Measurements from ENCODE around the gene ALS2CL.

ALS2CL gene

GRCh38 chr3:46712191-46713049 is 18.9 kb upstream of the ALS2CL start:
- no peak overlapping the region for H2BK15ac ChIP-seq (ENCODE audit: low read depth, poor library complexity, severe bottlenecking)
- no peaks in the 10 kb centered on the region for H3K36me3 ChIP-seq (ENCODE audit: control insufficient read depth in 1 of 2, insufficient read depth in 2 of 2, low read depth in 1 of 2, low read length in 2 of 2)
- no peak overlapping the region for H2AFZ ChIP-seq (ENCODE audit: low read depth, low read length)
- H3K23ac ChIP-seq (ENCODE audit: low read length in 2 of 2), result no peak overlapping the region
- H3K9me3 ChIP-seq (ENCODE audit: control insufficient read depth, low read length), result no peaks in the 10 kb centered on the region
- no peak overlapping the region for H4K91ac ChIP-seq (ENCODE audit: low read length)
- no peak overlapping the region for H2BK5ac ChIP-seq (ENCODE audit: low read depth, low read length, poor library complexity, severe bottlenecking)
- H2BK120ac ChIP-seq (ENCODE audit: low read depth, low read length), result no peak overlapping the region
- peaks cover 10 to 42% of the 10 kb centered on the region in 2 experiments for H3K27me3 ChIP-seq (ENCODE audit: control insufficient read depth in 1 of 2, insufficient read depth in 1 of 2, low read length in 2 of 2)
- H3K4me2 ChIP-seq (ENCODE audit: low read length, poor library complexity, severe bottlenecking), result no peak overlapping the region
- no peak overlapping the region for H3K4ac ChIP-seq (ENCODE audit: low read depth in 1 of 2, low read length in 2 of 2)
- H3K4me1 ChIP-seq (ENCODE audit: control insufficient read depth, insufficient read depth, low read depth, low read length), result no peaks in the 10 kb centered on the region
- no peak overlapping the region for H3K9ac ChIP-seq (ENCODE audit: low read length)
- no peaks in the 10 kb centered on the region for H3K79me1 ChIP-seq (replicated peaks; ENCODE audit: low read length, poor library complexity, severe bottlenecking)
- H3K14ac ChIP-seq (ENCODE audit: low read length in 2 of 2), result peak overlapping the region in 1 of 2 experiments; percentile 0
- no peak overlapping the region for H3K27ac ChIP-seq (ENCODE audit: low read length, poor library complexity, severe bottlenecking)
- 91% methylated on average over 11 of the region's 13 CpGs for WGBS
- H2AK5ac ChIP-seq (ENCODE audit: low read length, severe bottlenecking), result no peak overlapping the region
- H2BK12ac ChIP-seq (ENCODE audit: low read length in 2 of 2), result no peak overlapping the region
- no peak overlapping the region for H3K18ac ChIP-seq (ENCODE audit: low read depth in 1 of 2, low read length in 2 of 2)
- H4K8ac ChIP-seq (ENCODE audit: low read length), result no peak overlapping the region
- no peak overlapping the region for H3K4me3 ChIP-seq (ENCODE audit: insufficient read depth in 1 of 2, low read depth in 1 of 2, low read length in 2 of 2)
- no peak for DNase-seq

GRCh38 chr3:46711760-46712159 is 18.3 kb upstream of the ALS2CL start:
- H3K4ac ChIP-seq (ENCODE audit: low read depth in 1 of 2, low read length in 2 of 2), result no peak overlapping the region
- no peak overlapping the region for H2BK12ac ChIP-seq (ENCODE audit: low read length in 2 of 2)
- no peak overlapping the region for H2AK5ac ChIP-seq (ENCODE audit: low read length, severe bottlenecking)
- no peak overlapping the region for H2BK120ac ChIP-seq (ENCODE audit: low read depth, low read length)
- no peak overlapping the region for H4K8ac ChIP-seq (ENCODE audit: low read length)
- no peak overlapping the region for H3K4me2 ChIP-seq (ENCODE audit: low read length, poor library complexity, severe bottlenecking)
- H2BK5ac ChIP-seq (ENCODE audit: low read depth, low read length, poor library complexity, severe bottlenecking), result no peak overlapping the region
- no peak overlapping the region for H3K23ac ChIP-seq (ENCODE audit: low read length in 2 of 2)
- H3K27ac ChIP-seq (ENCODE audit: low read length, poor library complexity, severe bottlenecking), result no peak overlapping the region
- H2BK15ac ChIP-seq (ENCODE audit: low read depth, poor library complexity, severe bottlenecking), result no peak overlapping the region
- no peak overlapping the region for H3K9ac ChIP-seq (ENCODE audit: low read length)
- H3K79me1 ChIP-seq (replicated peaks; ENCODE audit: low read length, poor library complexity, severe bottlenecking), result no peaks in the 10 kb centered on the region
- no peaks in the 10 kb centered on the region for H3K36me3 ChIP-seq (ENCODE audit: control insufficient read depth in 1 of 2, insufficient read depth in 2 of 2, low read depth in 1 of 2, low read length in 2 of 2)
- H3K18ac ChIP-seq (ENCODE audit: low read depth in 1 of 2, low read length in 2 of 2), result no peak overlapping the region
- peaks cover 16 to 38% of the 10 kb centered on the region in 2 experiments for H3K27me3 ChIP-seq (ENCODE audit: control insufficient read depth in 1 of 2, insufficient read depth in 1 of 2, low read length in 2 of 2)
- H4K91ac ChIP-seq (ENCODE audit: low read length), result no peak overlapping the region
- no peak for DNase-seq
- no peaks in the 10 kb centered on the region for H3K4me1 ChIP-seq (ENCODE audit: control insufficient read depth, insufficient read depth, low read depth, low read length)
- WGBS, result 86% methylated on average over 7 of the region's 7 CpGs
- H3K9me3 ChIP-seq (ENCODE audit: control insufficient read depth, low read length), result no peaks in the 10 kb centered on the region
- H3K4me3 ChIP-seq (ENCODE audit: insufficient read depth in 1 of 2, low read depth in 1 of 2, low read length in 2 of 2), result no peak overlapping the region
- no peak overlapping the region for H2AFZ ChIP-seq (ENCODE audit: low read depth, low read length)
- no peak overlapping the region for H3K14ac ChIP-seq (ENCODE audit: low read length in 2 of 2)

DNA sequence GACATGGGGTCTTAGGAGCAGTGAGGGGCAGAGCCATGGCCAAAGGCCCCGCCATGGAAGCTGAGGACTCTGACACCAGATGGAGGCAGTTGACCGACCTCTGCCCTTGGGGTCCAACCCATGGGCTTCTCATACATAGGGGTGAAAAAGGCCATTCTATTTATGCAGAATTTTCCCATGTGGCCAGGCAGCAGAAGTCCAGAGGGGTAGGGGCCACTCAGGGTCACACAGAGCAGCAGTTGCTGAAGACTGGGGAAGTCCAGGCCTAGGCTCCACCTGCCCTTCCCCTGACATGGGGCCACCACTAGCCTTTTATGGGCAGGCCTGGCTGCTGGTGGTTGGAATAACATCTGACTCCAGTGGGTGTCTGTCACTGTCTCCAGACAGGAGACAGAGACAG is 17.8 kb upstream of the ALS2CL start:
- H3K4me2 ChIP-seq (ENCODE audit: low read length, poor library complexity, severe bottlenecking), result no peak overlapping the region
- H2BK15ac ChIP-seq (ENCODE audit: low read depth, poor library complexity, severe bottlenecking), result no peak overlapping the region
- H3K9me3 ChIP-seq (ENCODE audit: control insufficient read depth, low read length), result no peaks in the 10 kb centered on the region
- DNase-seq, result no peak
- H3K4me1 ChIP-seq (ENCODE audit: control insufficient read depth, insufficient read depth, low read depth, low read length), result peaks cover 4% of the 10 kb centered on the region
- H2BK120ac ChIP-seq (ENCODE audit: low read depth, low read length), result no peak overlapping the region
- no peak overlapping the region for H3K14ac ChIP-seq (ENCODE audit: low read length in 2 of 2)
- no peak overlapping the region for H3K23ac ChIP-seq (ENCODE audit: low read length in 2 of 2)
- no peak overlapping the region for H3K27ac ChIP-seq (ENCODE audit: low read length, poor library complexity, severe bottlenecking)
- H3K4ac ChIP-seq (ENCODE audit: low read depth in 1 of 2, low read length in 2 of 2), result no peak overlapping the region
- no peak overlapping the region for H2AFZ ChIP-seq (ENCODE audit: low read depth, low read length)
- no peak overlapping the region for H3K9ac ChIP-seq (ENCODE audit: low read length)
- no peak overlapping the region for H3K4me3 ChIP-seq (ENCODE audit: insufficient read depth in 1 of 2, low read depth in 1 of 2, low read length in 2 of 2)
- H2AK5ac ChIP-seq (ENCODE audit: low read length, severe bottlenecking), result no peak overlapping the region
- no peaks in the 10 kb centered on the region for H3K36me3 ChIP-seq (ENCODE audit: control insufficient read depth in 1 of 2, insufficient read depth in 2 of 2, low read depth in 1 of 2, low read length in 2 of 2)
- H3K18ac ChIP-seq (ENCODE audit: low read depth in 1 of 2, low read length in 2 of 2), result no peak overlapping the region
- WGBS, result 89% methylated on average over 2 of the region's 2 CpGs
- no peak overlapping the region for H2BK12ac ChIP-seq (ENCODE audit: low read length in 2 of 2)
- peaks cover 20 to 38% of the 10 kb centered on the region in 2 experiments for H3K27me3 ChIP-seq (ENCODE audit: control insufficient read depth in 1 of 2, insufficient read depth in 1 of 2, low read length in 2 of 2)
- H2BK5ac ChIP-seq (ENCODE audit: low read depth, low read length, poor library complexity, severe bottlenecking), result no peak overlapping the region
- H3K79me1 ChIP-seq (replicated peaks; ENCODE audit: low read length, poor library complexity, severe bottlenecking), result no peaks in the 10 kb centered on the region
- H4K91ac ChIP-seq (ENCODE audit: low read length), result no peak overlapping the region
- no peak overlapping the region for H4K8ac ChIP-seq (ENCODE audit: low read length)

DNA sequence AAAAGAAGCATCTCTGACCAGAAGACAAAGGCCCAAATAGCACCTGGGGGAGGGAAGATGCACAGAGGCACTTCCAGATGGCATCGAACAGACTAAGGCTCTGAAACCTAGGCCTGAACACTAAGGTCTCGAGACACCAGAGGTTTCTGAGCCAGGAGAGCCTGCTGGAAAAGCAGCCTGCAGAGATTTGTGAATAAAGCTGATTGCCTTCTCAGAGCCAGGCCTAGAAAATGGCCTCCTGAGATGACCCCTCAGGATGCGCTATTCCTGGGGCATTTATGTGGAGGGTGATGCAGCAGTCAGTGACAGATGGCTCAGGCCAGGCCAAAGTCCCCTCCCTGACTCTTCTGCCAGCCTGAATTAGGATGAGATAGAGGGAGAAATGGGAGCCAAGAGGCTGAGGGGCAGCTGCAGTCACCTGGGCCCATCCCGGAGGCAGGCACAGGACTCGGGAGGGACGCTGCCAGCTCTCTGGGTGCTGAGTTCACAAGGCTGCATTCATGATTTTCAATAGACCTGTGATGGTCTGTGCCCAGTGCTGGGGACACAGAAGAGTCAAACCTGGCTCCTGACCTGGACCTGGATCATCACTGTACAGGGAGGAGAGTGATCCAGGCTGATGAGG is 17.3 kb upstream of the ALS2CL start:
- no peak for DNase-seq
- H3K27me3 ChIP-seq (ENCODE audit: control insufficient read depth in 1 of 2, insufficient read depth in 1 of 2, low read length in 2 of 2), result peaks cover 17 to 33% of the 10 kb centered on the region in 2 experiments
- H3K9ac ChIP-seq (ENCODE audit: low read length), result no peak overlapping the region
- no peak overlapping the region for H2BK12ac ChIP-seq (ENCODE audit: low read length in 2 of 2)
- H3K27ac ChIP-seq (ENCODE audit: low read length, poor library complexity, severe bottlenecking), result no peak overlapping the region
- H4K8ac ChIP-seq (ENCODE audit: low read length), result no peak overlapping the region
- H2BK15ac ChIP-seq (ENCODE audit: low read depth, poor library complexity, severe bottlenecking), result no peak overlapping the region
- no peak overlapping the region for H3K14ac ChIP-seq (ENCODE audit: low read length in 2 of 2)
- no peak overlapping the region for H3K4me3 ChIP-seq (ENCODE audit: insufficient read depth in 1 of 2, low read depth in 1 of 2, low read length in 2 of 2)
- H3K4me1 ChIP-seq (ENCODE audit: control insufficient read depth, insufficient read depth, low read depth, low read length), result peaks cover 5% of the 10 kb centered on the region
- no peak overlapping the region for H3K4me2 ChIP-seq (ENCODE audit: low read length, poor library complexity, severe bottlenecking)
- no peak overlapping the region for H3K23ac ChIP-seq (ENCODE audit: low read length in 2 of 2)
- 91% methylated on average over 6 of the region's 6 CpGs for WGBS
- H2AK5ac ChIP-seq (ENCODE audit: low read length, severe bottlenecking), result no peak overlapping the region
- H3K9me3 ChIP-seq (ENCODE audit: control insufficient read depth, low read length), result no peaks in the 10 kb centered on the region
- H2BK120ac ChIP-seq (ENCODE audit: low read depth, low read length), result no peak overlapping the region
- no peaks in the 10 kb centered on the region for H3K36me3 ChIP-seq (ENCODE audit: control insufficient read depth in 1 of 2, insufficient read depth in 2 of 2, low read depth in 1 of 2, low read length in 2 of 2)
- no peak overlapping the region for H4K91ac ChIP-seq (ENCODE audit: low read length)
- no peaks in the 10 kb centered on the region for H3K79me1 ChIP-seq (replicated peaks; ENCODE audit: low read length, poor library complexity, severe bottlenecking)
- no peak overlapping the region for H2BK5ac ChIP-seq (ENCODE audit: low read depth, low read length, poor library complexity, severe bottlenecking)
- no peak overlapping the region for H3K18ac ChIP-seq (ENCODE audit: low read depth in 1 of 2, low read length in 2 of 2)
- H3K4ac ChIP-seq (ENCODE audit: low read depth in 1 of 2, low read length in 2 of 2), result no peak overlapping the region
- H2AFZ ChIP-seq (ENCODE audit: low read depth, low read length), result no peak overlapping the region
